Non-pigmented ciliary epithelial cell (primary cell): ENCODE measurements around the gene HS3ST4.

Source experiments
- DNase-seq: peaks from one replicate; pipeline ENCODE4 v3.0.0-alpha.2; 2010; ENCODE audit warnings: low read depth

Gene HS3ST4

DNA sequence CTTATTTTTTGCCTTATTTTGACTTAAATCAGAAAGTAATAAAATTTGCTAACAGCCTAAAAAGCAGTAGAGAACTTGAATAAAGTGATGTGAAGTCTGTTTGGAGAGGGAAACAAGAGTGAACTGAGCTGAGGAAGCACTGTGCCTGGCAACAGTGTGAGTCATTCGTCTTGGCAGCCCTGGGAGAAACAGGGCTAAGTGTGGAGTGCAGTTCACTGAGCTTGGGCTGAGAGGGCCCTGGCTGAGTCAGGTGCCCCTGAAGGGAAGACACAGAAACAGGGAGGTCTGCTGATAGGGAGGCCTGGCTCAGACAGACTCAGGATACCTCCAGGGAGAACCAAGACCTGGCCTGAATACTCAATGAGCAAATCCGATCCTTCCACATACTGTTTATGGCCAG is 132.1 kb downstream of the HS3ST4 start:
- no peak for DNase-seq

DNA sequence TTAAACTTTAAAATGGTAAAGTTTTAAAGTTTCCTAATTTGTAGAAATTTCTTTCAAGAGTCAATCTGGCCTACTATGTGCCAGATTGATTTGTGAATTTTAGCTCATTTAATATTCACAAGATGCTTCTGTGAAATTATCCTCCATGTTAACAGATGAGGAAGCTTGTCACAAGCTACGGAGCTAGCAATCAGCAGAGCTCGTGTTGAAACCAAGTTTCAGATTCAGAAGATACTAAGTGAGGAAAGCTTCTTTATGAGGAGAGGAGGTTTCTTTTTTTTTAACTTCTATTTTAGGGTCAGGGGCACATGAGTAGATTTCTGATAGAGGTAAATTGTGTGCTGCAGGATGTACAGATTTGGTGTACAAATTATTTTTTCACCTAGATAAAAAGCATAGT is 135.9 kb downstream of the HS3ST4 start:
- DNase-seq = no peak

DNA sequence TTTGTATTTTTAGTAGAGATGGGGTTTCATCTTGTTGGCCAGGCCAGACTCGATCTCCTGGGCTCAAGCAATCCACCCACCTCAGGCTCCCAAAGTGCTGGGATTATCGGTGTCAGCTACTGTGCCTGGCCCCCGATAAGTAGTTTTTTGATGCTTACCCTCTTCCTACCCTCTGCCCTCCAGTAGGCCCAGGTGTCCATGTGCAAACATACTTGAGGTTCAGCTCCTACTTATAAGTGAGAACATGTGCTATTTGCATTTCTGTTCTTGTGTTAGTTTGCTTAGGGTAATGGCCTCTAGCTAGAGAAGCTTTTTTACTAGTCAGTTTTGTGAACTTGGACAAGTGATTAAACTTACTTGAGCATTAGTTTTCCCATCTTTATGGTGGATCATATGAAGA is 136.8 kb downstream of the HS3ST4 start:
- no peak for DNase-seq

DNA sequence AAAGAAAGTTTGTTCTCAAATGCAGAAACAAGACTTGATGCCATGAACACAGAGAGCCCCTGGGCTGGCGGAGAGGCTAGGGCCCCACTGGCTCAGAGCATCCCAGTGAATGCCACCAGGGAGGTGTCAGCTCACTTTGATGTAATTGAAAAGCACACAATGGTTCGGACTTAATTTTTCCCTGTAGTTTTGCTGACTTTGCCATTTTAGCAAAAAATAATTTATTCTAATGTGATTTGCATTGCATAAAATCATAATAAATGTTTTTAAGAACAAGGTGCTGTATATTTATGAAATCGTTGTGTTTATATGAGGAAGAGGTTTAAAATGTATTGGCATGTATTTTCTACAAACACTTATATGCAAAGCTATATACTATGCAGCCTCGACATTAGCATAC is 140.5 kb downstream of the HS3ST4 start:
- no peak for DNase-seq

DNA sequence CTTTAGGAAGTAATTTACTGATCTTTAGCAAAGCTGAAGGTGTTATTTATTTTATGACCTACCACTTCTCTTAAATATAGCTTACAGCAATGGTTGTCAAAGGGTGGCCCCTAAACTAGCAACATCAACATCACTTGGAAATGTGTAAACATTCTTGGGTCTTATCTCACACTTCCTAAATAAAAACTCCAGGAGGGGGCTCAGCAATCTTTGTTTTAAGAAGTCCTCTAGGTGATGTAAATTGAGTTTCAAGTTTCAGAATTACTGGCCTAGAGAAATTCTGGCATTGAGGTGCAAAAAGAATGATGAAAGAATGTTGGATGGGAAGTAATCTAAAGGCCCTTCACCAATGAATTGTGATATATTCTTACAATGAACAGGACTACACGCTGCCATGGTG is 142.3 kb downstream of the HS3ST4 start:
- no peak for DNase-seq

DNA sequence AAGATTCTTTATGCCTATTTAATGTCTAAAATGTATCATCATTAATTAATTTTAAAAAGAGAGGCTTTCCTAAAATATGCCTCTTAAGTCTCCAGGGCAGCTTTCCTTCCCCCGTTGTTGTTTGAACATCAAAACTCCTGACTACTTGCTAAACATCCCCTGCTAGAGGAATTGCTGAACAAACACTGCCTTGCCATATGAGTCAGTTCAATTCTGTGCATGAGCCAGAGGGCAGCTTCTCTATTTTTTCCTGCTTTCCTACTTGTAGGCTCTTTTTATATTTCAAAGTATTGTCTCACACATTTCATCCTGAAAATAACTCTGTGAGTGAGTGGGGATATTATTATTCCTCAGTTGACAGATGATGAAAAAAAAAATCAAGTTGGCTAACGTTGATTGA is 143.4 kb downstream of the HS3ST4 start:
- no peak for DNase-seq

DNA sequence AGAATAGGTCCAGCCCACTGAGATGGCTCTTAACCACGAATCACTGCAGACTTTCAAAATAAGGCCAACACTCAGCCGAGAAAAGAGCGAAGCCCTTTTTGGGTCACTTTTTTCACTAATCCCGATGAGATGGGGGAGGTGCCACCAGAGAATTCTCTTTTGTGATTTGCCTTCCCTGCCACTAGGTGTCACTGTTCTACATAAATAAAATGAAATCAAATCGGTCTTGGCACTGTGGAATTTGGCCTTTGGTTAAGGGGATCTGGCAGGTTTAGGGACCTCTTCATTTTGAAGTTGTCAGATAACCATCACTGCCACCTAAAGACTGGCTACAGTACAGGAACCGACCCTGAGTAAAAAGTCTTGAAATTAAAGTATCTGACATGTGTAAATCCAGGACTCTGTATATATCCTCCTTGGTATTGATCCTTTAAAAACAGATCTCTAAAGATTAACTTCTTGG is 147.0 kb downstream of the HS3ST4 start:
- peak; percentile 9 for DNase-seq

DNA sequence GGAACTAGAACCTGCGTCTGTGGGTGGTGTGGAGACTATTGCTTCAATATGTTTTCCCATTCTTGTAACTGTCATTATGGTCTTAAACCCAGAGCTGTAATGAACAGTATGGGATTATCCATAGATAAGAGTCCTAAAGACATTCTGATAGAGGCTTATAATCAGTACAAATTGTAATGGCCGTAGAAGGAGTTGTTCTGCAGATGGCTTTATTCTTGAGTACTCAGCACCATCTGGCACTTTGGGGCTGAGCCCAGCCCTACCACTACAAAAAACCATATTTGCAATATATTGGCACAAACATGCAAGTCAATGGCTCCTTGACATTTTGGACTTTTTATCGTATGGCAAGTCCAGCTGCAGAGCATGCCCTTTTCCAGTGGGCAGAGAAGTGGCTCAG is 150.0 kb downstream of the HS3ST4 start:
- no peak for DNase-seq

DNA sequence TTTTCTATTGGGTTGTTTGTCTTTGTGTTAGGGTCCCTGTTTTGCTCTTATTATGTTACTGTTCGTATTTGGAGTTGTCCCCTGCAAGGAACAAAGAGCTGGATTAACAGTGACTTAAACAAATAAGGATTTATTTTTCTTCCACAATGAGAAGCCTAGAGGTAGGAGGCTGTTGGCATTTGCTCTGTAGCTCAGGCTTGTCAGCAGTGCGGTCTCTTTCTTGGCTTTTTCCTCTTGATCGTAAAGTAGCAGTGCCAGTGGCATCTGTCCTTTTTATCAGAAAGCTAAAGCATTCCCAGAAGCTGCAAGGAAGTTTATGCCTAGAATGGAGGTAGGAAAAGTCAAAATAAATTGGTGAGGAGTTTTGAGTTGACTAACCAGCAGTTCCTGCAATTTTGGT is 154.1 kb downstream of the HS3ST4 start:
- DNase-seq = no peak

DNA sequence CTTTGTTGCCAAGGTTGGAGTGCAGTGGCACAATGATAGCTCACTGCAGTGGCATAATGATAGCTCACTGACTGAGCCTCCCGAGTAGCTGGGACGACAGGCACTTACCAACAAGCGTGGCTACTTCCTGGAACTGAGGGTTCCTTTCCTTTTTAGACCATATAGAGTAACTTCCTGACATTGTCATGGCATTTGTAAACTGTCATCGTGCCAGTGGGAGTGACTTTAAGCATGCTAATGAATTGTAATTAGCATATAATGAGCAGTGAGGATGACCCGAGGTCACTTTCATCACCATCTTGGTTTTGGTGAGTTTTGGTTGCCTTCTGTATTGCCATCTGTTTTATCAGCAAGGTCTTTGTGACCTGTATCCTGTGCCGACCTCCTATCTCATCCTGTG is 162.4 kb downstream of the HS3ST4 start:
- DNase-seq = no peak

DNA sequence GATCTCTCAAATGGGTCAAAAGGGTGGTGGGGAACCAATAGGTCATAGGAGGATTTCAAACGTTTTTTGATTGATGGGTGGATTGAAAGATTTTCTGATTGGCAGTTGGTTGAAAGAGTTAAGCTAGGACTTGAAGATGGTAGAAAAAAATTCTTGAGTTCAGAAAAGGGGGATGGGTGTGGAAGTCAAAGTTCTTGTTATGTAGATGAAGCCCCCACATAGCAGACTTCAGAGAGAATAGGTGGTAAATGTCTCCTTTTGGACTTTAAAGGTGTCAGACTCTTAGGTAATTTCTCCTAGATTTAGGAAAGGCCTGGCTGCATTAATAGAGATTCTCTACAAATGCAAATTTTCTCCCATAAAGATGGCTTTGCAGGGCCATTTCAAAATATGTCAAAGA is 163.3 kb downstream of the HS3ST4 start:
- no peak for DNase-seq

DNA sequence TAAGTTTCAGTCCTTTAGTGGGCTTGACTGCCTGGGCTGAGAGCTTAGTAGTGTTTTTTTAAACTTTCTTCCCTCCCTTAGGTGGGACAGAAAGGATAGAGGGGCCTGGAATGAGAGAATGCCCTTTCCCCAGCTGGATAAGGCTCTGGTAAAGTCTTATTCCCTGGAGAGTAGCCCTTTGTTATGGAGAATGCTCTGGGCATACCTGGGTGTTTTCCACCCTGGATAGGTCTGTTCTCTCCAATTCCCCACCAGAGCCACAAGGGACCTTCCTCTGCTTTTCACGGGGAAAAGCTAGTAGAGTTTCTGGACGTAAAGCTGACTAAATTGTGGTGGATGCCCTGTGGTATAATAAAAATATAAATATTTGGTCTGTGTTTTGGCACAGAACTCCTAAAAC is 164.1 kb downstream of the HS3ST4 start:
- DNase-seq = no peak

DNA sequence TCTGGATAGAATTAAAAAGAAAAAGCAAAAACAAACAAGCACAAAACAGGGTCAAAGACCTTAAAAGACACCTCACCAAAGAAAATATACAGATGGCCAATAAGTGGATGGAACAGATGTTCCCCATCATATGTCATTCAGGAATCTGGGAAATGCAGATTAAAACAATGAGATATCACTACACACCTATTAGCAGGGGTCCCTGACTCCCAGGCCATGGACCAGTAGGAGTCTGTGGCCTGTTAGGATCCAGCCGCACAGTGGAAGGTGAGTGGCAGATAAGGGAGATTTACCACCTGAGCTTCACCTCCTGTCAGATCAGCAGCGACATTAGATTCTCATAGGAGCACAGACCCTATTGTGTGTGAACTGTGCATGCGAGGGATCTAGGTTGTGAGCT is 167.9 kb downstream of the HS3ST4 start:
- DNase-seq = no peak

DNA sequence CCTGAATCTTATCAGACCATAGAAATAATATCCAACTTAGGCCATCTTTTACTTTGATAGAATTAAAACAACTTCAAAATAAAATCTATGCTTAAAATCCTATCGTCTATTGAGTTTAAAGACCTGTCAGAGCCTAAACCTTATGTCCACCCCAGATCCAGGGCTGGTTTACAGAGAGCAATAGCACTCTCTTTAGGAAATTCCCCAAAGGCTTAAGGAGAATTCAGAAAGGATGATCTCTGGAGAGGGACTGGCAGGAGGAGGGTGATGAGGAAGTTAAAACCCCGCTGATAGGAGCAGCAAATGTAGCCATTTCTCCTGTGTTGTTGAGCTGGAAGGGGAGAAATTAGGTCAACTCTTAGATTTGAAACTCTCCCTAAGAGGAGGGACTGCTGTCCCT is 175.3 kb downstream of the HS3ST4 start:
- no peak for DNase-seq

DNA sequence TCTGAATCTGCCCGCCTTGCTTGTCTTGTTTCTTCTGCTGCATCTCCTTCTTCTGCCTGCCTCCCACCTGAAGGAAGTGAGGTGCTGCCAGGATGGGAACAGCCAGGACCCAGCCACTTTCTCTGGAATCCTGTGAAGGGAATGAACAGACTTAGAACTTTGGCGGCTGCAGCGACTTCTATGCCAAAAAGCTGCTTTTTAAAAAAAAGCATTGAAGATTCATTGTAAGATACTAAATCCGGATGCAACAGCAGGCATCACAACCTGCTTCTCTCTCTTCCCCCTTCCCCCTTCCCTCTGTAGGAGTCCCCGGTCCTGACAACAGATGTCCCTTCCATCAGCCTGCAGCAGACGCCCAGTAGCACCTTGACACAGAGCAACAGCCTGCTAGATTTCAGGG is 176.3 kb downstream of the HS3ST4 start:
- no peak for DNase-seq

DNA sequence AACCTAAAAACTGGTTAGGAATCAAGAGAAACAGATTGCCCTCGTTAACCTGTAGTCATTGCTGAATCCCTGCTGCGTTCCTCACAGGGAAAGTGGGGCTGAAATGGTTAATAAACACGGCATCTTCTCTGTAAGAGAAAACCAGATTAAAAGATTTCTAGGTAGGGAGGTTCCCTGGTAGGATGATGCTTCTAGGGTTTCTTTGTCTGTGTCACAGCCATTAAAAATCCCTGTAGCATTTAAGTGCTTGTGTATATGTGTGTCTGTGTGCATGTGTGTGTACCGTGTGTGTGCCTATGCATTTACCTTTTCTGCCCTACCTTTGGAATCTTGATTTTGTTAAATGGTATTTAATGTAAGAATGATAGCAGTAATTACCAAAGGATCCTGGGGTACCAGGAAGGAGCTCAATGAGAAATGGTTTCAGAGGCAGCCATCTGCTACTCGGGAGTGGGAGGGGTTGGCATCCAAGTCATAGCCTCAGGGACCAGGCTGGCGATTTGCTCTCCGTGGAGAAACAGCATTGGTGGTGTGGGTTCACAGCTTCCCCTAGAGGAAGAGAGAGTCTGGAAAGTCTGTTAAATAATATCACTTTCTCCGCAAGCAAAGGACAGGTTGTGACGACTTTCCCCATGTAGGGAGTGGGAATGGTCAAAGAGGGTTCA is 177.1 kb downstream of the HS3ST4 start:
- DNase-seq = no peak

DNA sequence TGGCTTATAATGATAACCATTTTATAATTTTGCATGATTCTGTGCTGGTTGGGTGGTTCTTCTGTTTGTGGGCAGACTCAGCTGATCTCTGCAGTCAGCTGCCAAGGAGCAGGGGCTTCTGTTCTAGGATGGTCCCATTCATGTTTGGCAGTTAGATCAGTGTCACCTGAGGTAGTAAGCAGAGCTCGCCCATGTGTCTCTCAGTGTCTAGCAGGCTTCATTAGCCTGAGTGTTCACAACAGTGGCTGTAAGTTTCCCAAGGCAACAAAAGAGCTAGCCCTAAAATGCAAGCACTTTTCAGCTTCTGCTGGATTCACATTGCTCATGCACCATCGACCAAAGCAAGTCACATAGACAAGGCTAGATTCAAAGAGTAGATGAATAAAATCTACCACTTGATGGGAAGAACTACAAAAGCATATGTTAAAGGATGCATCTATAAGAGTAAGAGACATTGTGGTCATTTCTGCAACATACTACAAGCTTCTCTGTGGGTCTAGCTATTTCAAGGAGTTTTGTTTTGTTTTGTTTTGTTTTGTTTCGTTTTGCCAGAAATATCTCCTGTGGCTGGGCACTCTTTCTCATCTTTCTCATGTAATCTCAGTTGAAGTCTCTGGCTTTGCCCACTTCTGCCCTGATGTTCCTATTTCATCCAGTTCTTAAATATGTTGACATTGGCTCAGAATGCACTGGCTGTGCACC is 180.8 kb downstream of the HS3ST4 start:
- no peak for DNase-seq

DNA sequence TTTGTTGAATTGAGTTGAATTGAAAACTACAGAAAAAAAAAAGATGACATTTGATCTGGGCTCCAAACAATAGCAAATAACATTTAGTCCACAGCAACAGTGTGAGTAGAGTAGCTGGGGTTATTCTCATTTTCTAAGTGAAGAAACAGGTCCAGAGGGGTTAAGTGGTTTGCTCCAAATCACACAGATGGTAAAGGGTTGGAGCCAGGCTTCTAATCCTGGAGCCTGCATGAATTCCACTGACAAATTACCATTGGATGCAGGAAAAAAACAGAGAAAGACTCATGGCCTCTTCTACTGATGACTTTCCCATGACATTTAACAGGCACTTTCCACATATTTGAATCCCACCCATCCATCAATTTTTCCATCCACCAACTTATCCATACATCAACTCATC is 182.4 kb downstream of the HS3ST4 start:
- no peak for DNase-seq

DNA sequence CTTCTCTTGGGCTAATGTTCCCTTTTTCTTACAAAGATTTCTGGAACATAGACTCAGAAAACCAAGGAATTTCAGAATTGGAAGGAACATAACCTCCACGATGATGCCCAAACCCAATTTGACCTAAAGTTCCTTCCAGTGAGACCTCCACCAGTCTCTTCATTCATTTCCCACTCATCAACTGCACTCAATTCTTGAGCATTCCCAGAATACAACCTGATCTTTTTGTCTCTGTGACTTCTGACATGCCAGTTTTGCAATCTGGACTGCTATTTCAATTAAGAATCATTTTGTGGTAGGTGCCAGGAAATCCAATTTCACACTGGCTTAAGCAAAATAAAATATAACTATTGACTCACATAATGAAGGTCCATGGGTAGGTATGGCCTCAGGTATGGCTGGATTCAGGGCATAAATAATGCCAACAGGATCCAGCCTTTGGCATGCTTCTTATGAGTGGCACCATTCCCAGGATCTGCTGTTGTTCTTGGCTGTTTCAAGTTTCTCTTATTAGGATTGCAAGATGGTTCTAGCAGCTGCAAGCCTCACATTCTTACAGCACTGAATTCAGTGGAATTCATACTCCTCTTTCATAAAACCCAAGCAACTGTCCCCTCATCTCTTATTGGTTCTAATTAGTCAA is 184.3 kb downstream of the HS3ST4 start:
- no peak for DNase-seq

DNA sequence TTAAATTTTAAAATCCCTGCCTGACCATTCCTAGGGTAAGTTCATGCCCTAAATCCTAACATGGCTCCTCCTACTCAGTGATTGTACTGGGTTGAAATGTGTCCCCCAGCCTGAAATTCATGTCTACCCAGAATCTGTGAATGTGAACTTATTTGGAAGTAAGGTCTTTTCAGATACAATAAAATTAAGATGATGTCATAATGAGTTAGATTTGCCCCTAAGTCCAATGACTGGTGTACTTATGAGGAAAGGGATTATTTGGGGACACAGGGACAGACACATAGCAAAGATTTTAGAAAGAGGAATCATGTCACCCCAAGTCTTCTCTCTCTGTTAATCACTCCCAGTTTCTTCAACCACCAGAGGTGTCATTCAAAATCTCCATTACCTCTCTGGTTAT is 185.3 kb downstream of the HS3ST4 start:
- DNase-seq = no peak

DNA sequence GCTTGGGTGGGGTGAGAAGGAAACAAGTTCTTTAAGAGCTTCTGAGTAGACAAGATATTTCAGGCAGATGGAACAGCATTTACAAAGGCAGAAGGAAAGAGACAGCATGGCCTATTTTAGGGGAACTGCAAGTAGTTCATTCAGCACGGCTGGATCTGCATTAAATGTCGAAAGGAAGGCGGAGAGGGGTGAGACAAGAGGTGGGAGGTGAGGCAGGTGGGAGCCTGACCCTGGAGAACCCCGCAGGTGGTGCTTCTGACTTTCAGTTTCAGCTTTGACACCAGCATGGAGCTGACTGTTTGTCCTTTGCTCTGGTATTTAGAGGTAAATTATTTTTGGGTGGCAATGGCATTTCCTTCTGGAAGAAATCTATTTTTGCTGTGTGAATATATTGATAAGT is 194.8 kb downstream of the HS3ST4 start:
- no peak for DNase-seq

DNA sequence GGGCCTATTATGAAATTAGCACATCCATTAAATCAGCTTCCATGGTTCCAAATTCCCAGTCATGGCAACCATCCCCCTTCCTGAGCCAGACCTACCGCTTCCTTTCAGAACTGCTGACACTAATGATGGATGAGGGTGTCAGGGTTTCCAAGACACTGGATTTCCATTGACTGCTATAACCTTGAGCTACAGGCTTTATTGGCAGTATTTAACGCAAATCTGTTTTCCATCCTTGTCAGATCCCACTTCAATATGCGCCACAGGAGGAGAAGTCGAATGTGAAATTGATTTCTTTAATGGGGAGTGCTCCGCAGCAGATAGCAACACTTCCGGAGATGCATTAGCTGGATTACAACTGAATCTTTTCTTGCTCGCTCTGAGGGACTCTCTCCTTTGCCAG is 197.1 kb downstream of the HS3ST4 start:
- no peak for DNase-seq

DNA sequence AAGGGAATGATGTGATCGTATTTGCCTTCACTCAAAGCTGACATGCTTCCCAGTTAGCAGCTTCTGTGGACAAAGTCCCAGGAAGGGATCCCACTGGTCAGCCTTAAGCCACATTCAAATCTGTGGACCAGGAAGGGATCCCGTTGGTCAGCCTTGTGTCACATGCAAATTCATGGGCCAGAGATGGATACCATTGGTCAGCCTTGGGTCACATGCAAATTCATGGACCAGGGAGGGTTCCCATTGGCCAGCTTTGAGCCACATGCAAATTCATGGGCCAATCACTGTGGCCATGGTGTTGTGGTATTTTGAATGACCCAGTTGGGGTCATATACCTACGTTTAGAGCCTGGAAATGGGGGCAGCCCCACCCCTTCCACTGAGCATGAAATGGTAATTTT is 201.6 kb downstream of the HS3ST4 start:
- no peak for DNase-seq

DNA sequence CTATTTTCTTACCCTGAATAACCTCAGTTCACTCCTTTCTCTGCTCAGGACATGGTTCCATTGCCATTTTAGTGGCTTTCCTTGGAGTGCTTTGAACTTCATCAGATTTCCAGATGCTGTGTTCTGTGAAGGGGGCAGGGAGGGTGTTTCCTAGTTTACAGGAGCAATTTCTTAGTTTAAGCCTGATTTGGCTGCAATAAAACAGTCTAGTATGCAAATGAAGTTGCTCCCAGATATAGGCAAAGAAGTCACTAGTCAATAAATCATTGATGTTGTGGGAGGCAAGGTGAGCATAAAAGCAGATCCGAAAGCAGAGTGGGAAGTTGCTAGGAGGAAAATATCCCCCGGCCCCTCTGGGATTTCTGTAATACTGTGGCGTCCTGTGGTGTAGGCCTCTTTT is 202.3 kb downstream of the HS3ST4 start:
- DNase-seq = no peak
